ENCODE measurements around the gene ARHGAP23.

ARHGAP23 gene

GRCh38 chr17:38442548-38442947 lies 14.3 kb downstream of the ARHGAP23 start:
- DNase-seq, result no peak

- DNase-seq, result no peak
Observed at GRCh38 chr17:38443356-38444031, 15.2 kb downstream of the ARHGAP23 start.

GRCh38 chr17:38444151-38444550 lies 15.9 kb downstream of the ARHGAP23 start:
- peak; percentile 71 for DNase-seq

GRCh38 chr17:38447502-38448085 lies 19.3 kb downstream of the ARHGAP23 start:
- no peak for DNase-seq

GRCh38 chr17:38448208-38448771 lies 20.0 kb downstream of the ARHGAP23 start:
- peak; percentile 32 for DNase-seq

GRCh38 chr17:38449364-38449763 lies 21.1 kb downstream of the ARHGAP23 start:
- no peak for DNase-seq

GRCh38 chr17:38450557-38451029 lies 22.3 kb downstream of the ARHGAP23 start:
- DNase-seq, result no peak

- peak; percentile 84 for DNase-seq
Observed at GRCh38 chr17:38451030-38451839, 23.0 kb downstream of the ARHGAP23 start.

GRCh38 chr17:38451840-38452529 lies 23.7 kb downstream of the ARHGAP23 start:
- DNase-seq, result peak; percentile 98

- no peak for DNase-seq
Observed at GRCh38 chr17:38452719-38453118, 24.5 kb downstream of the ARHGAP23 start.

GRCh38 chr17:38453951-38454421 lies 25.7 kb downstream of the ARHGAP23 start:
- DNase-seq, result peak; percentile 41

GRCh38 chr17:38454532-38454931 lies 26.3 kb downstream of the ARHGAP23 start:
- peak; percentile 72 for DNase-seq

GRCh38 chr17:38455288-38455915 lies 27.1 kb downstream of the ARHGAP23 start:
- DNase-seq, result no peak

- no peak for DNase-seq
Observed at GRCh38 chr17:38456031-38456815, 28.0 kb downstream of the ARHGAP23 start.

GRCh38 chr17:38457577-38458371 lies 29.5 kb downstream of the ARHGAP23 start:
- DNase-seq, result no peak

GRCh38 chr17:38458521-38458920 lies 30.3 kb downstream of the ARHGAP23 start:
- DNase-seq, result no peak

GRCh38 chr17:38459567-38459966 lies 31.3 kb downstream of the ARHGAP23 start:
- DNase-seq, result no peak

- DNase-seq, result no peak
Observed at GRCh38 chr17:38460082-38460715, 31.9 kb downstream of the ARHGAP23 start.

GRCh38 chr17:38460716-38461630 lies 32.7 kb downstream of the ARHGAP23 start:
- DNase-seq, result no peak

All from HCEC 1CT (cell line).